Stimulated activated CD4-positive, alpha-beta T cell treated with anti-CD3 and anti-CD28 coated beads, Interleukin-2, amount 100 ng/mL, for 4 hours (primary cell): Measurements from ENCODE around the gene PACSIN3.

Experiments used
- DNase-seq: peaks from one replicate; pipeline ENCODE4 v3.0.0-alpha.2; 2020; ENCODE audit warnings: low read depth

PACSIN3 gene

GRCh38 chr11:47152953-47153950 is 33.0 kb downstream of the PACSIN3 start:
- DNase-seq, result no peak

GRCh38 chr11:47152126-47152952 is 33.9 kb downstream of the PACSIN3 start:
- no peak for DNase-seq

DNA sequence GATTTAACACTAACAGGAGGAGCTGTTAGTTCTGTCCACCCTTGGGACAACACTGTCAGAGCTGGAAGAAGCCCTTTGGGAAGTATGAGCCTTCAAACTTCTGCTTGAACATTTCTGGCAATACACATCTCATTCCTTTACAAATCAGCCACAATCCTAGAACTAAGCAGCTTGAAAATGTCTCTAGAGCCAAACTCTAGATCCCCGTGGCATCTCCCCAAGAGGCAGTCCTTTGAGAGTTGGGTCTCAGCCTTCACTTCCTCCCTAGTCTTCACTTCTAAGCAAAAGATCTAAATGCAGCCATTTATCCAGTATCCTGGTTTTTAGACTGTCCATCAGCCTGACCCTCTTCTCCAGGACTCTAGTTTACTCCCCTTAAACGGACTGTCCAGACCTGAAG is 36.5 kb downstream of the PACSIN3 start:
- no peak for DNase-seq

DNA sequence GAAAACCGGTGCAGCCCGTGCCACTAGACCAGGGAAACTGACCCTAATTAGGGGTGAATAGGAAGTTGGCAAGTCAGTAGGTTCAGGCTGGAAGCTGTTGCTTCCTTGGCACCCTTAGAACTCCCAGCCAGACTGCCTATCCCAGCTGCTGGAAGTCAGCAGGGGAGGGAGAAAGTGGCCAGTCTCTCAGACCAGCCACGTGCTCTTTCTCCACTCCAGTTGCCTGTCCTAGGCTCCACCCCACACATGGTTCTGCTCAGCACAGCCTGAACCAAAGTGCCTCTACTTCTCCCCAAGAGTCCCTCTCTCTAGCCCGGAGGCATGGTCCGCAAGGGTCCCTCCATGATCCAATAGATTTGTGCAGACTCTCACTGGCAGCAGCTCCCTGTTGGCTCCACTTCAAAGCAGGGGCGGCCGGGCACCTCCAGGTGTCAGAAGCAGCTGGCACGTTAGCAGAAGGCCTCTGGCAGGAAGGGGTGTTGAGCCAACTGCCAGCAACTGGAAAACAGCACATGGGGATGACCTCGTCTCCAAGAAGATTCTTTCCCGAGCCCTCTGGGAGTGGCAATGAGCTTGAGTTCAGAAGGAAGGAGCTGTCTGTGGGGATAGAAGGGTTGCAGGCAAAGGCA is 37.2 kb downstream of the PACSIN3 start:
- DNase-seq, result no peak

- no peak for DNase-seq
Measured at GRCh38 chr11:47148270-47148669, 38.0 kb downstream of the PACSIN3 start.

DNA sequence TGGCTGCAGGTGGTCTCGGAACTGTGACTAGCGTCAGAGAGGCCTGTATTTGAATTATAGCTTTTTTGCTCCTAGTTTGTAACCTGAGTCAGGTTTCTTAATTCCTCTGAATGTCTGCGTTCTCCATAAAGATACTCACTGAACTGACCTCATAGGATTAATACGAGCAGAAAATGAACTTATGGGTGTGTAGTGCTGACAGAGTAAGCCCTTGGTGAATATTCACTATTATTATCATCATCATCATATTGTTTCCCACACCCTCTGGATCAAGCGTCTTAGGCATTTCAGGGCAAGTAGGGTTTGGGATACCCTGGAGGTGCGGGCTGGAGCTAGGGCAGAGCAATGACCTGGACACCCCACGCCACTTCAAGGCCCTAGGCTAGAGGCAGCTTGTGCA is 38.6 kb downstream of the PACSIN3 start:
- no peak for DNase-seq

GRCh38 chr11:47147250-47147649 is 39.0 kb downstream of the PACSIN3 start:
- DNase-seq, result no peak

GRCh38 chr11:47144541-47144940 is 41.7 kb downstream of the PACSIN3 start:
- DNase-seq, result no peak

GRCh38 chr11:47143322-47143721 is 42.9 kb downstream of the PACSIN3 start:
- DNase-seq, result no peak

- DNase-seq, result no peak
Measured at GRCh38 chr11:47139878-47140277, 46.4 kb downstream of the PACSIN3 start.

GRCh38 chr11:47137476-47137875 is 48.8 kb downstream of the PACSIN3 start:
- DNase-seq, result no peak

- DNase-seq, result no peak
Measured at GRCh38 chr11:47136921-47137320, 49.3 kb downstream of the PACSIN3 start.

- no peak for DNase-seq
Measured at GRCh38 chr11:47136327-47136726, 49.9 kb downstream of the PACSIN3 start.

- no peak for DNase-seq
Measured at GRCh38 chr11:47132981-47133380, 53.3 kb downstream of the PACSIN3 start.

GRCh38 chr11:47132490-47132889 is 53.7 kb downstream of the PACSIN3 start:
- DNase-seq, result no peak

DNA sequence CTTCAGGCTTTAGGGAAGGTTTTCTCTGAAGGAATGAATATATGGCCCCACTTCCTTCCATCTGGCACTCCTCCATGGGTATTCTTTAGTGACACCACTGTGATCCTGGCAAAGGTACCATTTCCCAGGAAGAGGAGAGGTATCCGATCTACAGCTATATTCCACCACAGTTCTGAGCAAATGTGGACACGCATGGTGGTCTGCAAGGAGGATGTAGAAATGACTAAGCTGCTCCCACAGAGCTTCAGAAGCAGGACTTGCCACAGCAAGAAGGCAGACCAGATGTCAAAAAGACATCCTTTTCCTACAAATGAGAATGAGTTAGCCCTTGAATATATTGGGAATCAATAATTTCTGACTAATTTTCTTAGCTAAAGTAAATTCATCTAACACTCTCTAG is 55.1 kb downstream of the PACSIN3 start:
- no peak for DNase-seq

DNA sequence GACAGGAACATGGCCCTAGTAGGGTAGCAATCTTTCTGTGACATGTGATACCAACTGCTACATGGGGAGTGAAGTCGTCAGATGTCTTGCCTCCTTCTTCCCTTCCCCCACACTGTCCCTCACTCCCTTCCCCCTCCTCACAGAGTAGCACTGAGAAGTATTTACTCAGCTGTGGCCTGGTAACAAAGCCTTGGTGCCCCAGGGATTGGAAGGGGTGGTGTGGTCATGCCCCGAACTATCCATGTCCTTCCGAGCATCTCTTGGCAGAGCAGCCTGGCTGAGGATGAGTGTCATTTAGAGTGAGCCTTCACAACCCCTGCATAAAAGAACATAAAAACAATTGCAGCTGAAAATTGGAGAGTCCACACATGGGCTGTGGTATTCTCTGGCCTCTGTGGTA is 55.7 kb downstream of the PACSIN3 start:
- DNase-seq, result no peak
